HG03135 (cell line): ENCODE data around the gene CTU2.

ENCODE experiments used
- ATAC-seq: cut with Tn5 transposase; IDR thresholded peaks from one replicate; pipeline ENCODE4 v1.9.1; 2021; ENCODE audit warnings: mild to moderate bottlenecking, moderate library complexity; ENCODE audit not compliant: unreplicated experiment

Gene CTU2

DNA sequence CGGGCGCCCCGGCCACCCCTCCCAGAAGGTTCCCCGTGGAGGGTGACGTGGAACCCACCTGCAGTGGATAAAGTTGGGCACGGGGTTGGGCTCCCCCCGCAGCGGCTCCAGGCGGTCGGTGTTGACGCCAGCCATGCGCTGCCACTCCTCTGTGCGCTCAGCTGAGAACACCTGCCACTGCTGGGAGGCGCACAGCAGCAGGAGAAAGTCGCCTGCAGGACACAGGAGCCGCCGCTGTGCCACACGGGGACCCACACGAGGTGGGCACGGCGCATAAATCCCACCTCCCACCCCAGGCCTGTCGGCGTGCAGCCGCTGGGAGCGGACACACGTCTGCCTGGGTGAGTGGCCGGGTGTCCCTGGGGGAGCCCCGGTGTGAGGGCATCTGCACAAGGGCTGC is 20.7 kb downstream of the CTU2 start:
- no peak for ATAC-seq

DNA sequence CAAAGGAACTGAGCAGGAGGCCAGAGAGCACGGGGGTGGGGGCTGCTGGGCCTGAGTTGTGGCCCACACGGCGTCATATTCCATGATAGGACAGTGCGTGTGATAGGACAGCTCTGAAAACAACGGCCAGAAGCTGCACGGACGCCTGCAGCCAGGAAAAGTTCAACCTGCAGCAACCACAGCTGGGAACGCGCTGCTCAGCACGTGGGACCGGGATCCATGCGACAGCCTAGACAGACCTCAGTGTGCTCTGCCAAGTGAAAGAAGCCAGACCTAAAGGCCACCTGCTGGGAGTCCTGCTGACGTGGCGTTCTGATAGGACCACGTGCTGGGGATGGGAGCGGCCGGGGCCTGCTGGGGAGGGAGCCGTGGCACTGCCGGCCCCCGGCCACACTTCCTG is 21.6 kb downstream of the CTU2 start:
- no peak for ATAC-seq

DNA sequence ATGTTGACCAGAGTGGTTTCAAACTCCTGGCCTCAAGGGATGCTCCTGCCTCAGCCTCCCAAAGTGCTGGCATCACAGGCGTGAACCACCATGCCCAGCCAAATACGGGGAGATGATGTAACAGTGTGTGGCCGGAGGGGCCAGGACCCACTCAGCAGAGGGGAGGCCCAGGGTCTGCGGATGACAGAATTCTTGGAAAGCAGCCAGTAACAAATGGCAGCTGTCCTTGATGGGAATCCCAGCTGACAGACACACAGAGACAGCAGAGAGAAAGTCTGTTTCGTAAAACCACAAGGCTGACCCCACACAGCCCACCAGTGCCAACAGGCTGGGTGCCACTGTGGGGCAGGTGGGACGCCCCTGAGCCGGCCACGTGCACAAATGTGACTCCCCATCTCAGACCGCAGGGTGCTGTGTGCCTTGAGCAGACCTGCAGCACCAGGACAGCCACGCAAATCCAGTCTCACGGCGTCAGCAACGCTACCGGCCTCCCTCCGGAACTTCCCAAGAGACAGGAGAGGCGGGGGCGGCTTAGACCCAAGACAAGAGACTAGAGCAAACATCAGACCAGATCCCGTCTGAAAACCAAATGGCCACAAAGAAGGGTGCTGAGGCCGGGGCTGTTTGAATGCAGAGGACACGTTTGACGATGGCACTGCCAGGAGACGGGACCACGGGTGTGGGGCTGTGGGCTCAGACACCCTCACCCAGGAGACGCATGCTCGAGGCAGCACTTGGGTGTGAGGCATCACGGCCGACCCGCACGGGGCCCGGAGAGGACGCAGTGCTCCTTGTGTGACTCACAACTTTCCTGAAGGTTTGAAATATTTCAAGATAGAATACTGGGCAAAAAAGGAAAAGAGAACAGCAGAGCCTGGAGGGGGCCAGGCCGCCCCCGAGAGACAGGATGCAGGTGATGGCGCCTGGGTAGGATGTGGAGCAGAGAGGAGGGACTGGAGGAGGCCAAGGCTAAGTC is 24.6 kb downstream of the CTU2 start:
- ATAC-seq = no peak

DNA sequence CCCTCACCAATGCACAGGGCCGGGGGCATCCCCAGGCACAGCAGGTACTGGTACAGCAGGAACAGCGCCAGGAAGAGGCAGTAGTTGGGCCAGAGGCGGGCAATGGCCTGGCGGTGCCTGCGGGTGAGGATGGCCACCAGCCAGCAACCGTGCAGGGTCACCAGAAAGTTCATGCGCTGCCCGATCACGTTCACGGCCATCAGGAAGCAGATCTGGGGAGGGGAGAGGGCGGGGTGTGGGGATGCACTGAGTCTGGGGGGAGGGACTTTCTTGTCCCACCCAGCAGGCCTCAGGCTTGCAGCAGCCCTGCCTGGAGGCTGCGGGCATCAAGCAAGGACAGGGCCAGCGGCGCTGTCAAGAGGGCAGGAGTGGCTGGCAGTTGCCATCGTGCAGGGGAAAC is 25.4 kb downstream of the CTU2 start:
- no peak for ATAC-seq

DNA sequence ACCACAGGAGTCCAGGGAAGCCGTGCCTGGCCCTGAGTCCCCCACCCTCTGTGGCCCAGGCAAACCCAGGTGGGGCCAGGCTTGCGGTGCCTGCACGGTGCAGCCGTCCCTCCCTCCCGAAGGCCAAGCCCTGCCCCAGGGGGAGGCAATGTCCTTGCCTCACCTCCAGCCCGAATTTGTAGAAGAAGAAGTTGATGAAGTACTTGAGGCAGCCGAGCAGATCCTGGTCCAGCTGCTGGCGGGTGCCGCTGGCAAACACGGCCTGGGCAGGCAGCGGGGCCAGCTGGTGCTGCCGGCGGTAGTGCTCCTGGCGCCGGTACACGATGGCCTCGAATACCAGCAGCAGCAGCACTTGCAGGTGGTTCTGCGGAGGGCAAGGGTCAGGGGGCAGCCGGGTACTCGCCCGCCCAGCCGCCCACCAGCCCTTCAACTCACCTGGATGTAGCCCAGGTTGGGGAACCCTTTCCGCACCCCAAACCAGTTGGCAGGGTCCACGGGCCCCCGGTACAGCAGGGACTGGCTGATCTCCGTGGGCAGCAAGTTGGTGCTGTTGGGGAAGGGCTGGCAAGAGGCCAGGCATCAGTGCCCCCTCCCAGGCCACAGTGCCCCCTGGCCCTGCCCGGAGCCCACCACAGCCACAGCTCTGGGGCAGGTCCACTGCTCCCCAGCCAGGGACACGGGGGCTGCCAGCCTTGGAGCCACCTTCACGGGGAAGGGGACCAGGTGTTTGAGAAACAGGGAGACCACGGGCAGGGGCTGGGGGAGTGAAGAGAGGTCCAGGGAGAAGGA is 26.1 kb downstream of the CTU2 start:
- no peak for ATAC-seq

DNA sequence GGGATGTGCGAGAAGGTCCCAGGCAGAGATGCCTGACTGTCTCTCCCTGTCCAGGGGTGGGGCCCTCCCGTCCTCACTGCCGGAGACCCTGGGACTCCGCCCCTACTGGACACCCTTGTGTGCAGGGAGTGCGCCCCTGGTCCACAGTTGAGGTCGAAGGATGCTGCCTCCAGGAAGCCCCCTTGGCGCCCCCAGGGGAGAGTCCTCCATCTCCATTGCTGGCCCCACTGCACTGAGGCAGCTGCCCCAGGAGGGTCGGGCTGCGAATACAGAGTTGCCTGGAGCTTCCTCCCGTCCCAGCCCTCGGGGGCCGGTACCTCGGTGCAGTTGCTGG is 26.6 kb downstream of the CTU2 start:
- no peak for ATAC-seq

DNA sequence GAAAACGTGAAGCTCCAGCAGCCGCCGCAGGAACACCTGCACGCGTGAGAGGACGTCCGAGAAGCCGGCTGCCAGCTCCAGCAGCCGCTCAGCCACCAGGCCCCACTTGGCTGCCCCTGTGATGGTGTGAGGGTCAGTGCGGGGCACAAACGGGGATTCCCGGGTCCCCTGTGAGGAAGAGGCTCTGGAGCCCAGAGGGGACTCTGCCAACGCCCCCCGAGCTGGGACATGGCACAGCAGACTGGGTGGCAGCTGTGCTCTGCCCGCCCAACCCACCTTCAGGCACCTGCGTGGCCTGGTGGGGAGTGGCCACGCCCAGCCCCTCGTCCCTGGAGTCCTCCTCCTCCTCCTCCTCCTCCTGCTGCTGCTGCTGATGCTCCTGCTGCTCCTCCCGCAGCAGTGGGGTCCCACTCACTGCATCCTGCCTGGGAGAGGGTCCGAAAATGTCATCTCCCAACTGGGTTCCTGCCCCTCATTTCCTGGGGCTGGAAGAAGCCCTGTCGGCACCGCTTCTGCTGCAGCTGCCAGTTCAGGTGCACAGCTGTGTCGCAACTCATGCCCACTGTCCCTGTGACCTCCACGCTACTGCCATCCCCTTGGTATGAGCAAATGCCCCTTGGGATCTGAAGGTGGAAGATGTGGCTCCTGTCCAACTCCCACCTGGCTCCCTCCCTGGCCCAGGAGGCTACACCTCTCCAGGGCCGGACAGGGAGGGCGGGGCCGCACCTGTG is 27.5 kb downstream of the CTU2 start:
- no peak for ATAC-seq

DNA sequence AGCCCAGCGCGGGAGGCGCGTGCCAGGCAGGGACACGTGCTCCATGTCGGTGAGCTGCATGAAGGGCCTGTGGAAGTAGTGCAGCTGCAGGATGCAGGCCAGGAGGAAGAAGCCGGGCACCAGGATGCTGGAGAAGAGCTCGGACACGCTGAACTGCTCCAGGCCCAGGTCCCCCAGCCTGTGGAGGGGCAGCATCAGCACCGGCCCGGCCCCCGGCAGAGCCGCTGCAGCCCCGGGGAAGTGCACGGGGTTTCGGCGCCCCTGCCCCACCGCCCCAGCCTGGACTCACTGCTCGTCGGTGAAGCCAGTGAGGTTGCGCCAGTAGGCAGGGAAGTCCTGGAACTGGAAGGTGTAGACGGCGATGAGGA is 28.0 kb downstream of the CTU2 start:
- ATAC-seq = no peak

DNA sequence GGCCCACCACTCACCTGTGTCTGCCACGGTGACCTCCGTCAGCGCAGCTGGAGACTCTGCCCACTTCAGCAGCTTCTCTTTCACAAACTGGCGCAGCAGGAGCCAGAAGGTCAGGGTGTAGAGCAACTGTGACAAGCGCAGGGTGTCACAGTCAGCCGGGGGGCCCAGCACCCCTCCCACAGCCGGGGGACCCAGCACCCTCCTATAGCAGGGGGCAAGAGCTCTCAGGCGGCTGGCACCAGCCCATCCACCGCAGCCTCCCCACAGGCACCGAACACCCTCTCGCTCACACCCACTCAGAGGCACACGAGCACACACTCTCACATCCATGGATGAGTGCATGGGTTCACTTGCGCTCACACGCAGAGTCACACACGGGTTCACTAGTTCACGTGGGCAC is 28.8 kb downstream of the CTU2 start:
- ATAC-seq = no peak

DNA sequence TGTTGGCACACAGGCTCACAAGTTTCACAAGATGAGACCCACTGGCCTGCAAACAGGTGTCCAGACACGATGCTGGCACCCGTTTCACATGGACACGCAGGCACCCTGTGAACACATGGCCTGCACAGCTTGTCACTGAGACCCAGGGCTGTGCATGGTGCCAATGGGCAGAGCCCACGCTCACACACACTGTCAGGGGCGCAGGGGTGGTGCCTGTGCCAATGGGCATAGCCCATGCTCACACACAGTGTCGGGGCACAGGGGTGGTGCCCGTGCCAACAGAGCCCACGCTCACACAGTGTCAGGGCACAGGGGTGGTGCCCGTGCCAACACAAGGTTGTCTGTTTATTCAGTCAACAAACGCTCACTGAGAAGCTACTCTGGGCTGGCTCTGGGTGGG is 29.3 kb downstream of the CTU2 start:
- no peak for ATAC-seq

DNA sequence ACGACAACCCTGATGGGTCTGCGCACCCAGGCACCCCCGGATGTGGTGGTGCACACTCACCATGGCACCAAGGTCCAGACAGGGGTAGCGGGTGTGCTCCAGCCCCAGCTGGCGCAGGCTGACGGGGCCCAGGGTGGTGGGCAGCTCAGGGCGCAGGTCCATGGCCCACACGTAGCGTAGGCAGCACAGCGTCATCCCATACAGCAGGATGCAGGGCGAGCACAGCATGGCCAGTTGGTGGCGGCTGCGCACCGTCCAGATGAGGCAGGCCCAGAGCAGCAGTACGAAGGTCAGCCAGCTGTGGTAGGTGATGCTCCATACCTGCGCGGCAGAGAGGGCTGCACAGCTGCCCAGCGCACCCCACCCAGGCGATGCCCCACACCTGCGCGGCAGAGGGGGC is 29.8 kb downstream of the CTU2 start:
- no peak for ATAC-seq

DNA sequence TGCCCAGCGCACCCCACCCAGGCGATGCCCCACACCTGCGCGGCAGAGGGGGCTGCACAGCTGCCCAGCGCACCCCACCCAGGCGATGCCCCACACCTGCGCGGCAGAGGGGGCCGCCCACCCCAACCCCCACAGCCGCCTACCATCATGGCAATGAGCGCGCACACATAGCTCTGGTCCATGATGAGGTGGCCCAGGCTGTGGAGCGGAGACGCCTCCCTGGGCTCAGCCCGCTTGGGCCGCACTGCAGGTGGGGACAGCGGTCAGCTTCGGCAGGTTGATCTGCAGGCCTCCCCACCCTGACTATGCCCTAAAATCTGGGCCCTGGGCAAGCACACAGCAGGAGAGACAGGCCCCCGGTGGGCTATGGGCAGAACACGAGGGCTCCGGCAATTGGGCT is 30.2 kb downstream of the CTU2 start:
- no peak for ATAC-seq

DNA sequence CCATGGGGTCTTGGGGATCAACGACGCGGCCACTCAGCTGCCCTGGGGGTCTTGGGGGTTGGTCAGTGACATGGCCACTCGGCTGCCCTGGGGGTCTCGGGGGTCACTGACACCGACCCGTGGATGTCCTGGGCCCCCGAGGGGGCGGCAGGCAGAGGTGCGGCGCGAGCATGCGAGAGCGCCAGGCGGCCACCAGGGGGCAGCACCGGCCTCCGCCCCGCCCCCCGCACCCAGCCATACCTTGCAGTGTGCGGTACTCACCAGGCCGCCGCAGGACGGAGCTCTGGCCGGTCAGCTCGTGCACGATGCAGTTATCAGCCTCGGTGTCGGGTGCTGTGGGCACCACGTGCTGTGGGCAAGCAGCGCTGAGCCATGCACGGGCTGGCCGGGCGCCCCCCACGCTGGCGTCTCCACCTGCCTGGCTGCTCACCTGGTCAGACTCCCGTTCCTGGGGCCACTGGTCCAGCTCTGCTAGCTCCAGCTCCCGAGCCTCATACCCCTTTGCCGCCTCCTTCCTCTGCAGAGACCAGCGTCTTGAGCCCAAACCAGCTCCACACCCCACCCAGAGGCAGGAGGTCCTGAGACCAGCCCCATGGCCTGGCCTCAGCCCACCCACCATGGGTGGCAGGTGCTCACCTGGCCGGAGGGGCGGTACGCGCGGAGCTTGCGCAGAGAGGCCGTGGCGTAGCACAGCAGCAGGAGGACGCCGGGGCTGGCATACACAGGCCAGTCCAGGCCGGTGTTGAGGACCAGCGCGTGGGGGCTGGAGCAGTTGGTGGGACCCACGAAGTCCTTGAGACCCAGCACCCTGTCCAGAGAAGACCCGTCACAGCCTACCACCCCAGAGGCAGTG is 31.2 kb downstream of the CTU2 start:
- ATAC-seq = peak; percentile 53

DNA sequence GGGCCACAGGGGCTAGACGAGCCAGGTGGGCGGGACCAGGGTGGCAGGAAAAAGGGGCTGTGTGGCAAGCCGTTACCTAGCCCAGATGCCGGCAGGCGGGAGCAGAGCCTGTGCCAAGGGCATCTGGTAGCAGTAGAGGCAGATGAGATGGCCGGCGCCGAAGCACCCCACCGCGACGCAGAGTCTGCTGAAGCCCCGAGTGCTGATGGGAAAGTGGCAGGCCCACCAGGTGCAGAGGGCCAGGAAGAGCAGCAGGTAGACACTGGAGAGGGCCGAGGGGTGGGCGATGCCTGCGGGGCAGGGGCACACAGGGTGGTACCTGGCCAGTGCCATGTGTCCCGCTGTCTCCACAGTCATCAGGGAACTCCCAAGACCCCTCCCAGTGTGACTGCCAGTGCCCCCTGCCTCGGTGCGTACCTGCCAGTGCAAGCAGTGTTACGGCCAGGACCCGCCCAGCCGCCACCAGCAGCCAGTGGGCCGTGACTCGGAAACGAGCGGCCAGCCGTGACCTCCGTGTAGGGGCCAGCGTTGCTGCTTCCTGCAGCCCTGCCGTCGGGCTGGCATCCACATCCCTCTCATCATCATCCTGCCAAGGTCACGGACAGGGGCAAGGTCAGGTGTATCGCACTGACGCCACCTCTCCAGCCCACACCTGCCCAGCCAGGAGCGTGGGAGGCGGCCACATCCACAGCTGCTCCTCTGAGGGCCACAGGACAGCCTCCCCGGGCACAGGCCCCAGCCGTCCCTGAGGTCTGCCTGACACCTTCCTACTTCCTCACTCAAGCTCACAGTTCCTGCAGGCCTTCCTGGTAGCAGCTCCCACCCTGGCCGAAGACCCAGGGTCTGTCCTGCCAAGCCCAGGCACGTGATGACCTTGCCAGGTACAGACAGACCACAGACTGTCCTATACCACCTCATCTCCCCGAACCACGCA is 32.1 kb downstream of the CTU2 start:
- no peak for ATAC-seq

DNA sequence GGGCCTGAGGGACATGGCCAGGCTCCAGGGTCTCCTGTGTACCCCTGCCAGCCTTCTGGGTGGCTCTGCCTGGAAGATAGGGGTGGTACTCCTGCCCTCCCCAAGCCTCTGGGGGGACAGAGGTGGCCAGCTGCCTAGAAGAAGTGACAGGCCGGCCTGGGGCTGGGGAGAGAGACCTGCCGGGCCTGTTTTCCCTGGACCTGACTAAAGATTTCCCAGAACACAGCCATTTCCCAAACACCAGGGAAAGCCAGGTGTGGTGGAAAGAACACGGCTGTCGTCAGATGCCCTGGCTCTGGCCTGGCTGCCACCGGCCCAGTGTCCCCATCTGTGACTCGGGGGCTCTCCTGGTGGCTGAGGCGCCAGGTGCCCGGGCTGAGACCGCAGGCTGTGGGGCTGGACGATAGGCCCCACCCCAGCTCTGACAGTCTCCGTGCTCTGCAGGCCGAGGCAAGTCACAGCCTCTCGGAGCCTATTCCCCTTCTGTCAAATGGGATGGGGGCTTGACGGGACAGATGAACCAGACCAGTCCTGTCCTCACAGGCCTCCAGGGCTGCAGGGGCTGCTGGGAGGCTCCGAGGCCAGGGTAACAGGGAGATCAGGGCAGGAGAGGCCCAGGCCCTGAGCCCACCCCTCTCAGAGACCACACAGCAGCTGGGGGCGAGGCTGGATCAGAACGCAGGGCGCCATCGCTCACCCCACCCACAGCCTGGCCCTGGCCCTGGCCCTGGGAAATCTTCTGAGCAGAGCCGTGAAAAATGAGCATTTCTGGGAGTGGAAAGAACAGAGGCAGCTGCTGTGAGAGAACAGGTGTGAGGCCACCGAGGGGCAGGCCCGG is 33.1 kb downstream of the CTU2 start:
- ATAC-seq = no peak

DNA sequence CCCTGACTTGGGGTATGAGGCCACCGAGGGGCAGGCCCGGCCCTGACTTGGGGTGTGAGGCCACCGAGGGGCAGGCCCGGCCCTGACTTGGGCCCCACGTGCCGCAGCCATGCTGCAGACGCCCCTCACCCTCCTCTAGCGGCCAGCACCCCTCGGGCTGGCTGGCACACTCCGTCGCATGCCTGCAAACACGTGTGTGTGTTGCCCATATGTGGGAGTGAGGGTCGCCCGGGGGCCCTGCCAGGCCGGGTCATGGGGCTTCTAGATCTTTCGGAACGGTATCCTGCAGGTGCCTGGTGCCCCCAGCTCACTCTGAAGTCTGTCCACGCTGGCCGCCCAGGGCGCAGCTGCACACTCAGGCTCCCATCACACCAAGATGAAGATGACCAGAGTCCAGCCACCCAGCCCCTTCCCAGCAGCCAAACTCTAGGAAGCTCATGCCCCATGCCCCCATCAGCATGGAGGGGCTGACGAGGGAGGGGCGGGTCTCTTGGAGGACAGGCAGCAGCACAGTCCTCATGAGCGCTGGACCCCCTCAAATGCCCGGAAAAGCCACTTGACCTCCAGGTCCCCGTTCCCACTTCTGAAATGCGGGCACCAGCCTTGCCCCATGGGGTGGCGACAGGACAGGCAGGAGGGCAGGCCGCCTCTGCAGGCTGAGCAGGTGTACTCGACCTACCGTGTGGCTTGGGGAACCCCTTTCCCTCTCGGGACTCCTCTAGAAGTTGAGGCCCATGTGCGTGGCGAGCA is 33.8 kb downstream of the CTU2 start:
- ATAC-seq = no peak

DNA sequence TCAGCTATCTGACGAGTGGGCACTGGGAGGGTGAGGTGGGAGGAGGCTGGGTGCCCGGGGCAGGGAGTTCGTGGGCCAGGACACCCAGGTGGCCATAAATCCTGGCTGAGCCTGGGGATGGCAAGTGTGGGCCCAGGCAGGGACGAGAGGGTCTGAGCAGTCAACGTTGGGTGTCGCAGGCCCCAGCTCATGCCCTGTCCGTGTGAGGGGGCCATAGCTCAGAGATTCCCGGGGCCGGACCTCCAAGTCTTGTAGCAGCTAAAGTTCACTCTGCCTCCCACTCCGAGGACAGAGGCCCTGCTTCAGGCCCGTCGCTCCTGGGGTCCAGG is 34.4 kb downstream of the CTU2 start:
- no peak for ATAC-seq

DNA sequence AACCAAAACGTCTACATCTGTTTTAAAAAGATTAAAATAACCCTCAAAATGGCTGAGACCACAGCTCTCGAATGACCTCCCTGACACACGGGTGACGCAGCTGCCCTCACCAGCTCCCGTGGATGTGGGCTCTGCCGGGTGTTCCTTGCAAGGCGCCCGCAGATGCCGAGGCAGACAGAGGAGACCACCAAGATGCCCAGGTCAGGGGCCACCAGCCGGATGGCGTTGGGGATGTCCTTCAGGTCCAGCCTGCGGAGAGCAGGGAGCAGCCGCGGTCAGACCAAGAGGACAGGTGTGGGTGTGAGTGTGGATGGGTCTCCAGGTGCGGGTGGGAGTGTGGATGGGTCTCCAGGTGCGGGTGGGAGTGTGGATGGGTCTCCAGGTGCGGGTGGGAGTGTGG is 35.1 kb downstream of the CTU2 start:
- no peak for ATAC-seq
